GM19455 (cell line): Measurements from ENCODE around the gene THRAP3.

Experiments
- ATAC-seq: cut with Tn5 transposase; IDR thresholded peaks from one replicate; pipeline ENCODE4 v1.9.1; 2021; ENCODE audit not compliant: unreplicated experiment

THRAP3 gene

GRCh38 chr1:36297062-36297461 lies 72.8 kb downstream of the THRAP3 start:
- no peak for ATAC-seq

- no peak for ATAC-seq
These were observed 74.4 kb downstream of the THRAP3 start for GRCh38 chr1:36298640-36299039.

- ATAC-seq: no peak
These were observed 76.3 kb downstream of the THRAP3 start for GRCh38 chr1:36300526-36300925.

- no peak for ATAC-seq
These were observed 77.0 kb downstream of the THRAP3 start for GRCh38 chr1:36301220-36301619.

- ATAC-seq: no peak
These were observed 79.0 kb downstream of the THRAP3 start for GRCh38 chr1:36303244-36303643.

GRCh38 chr1:36303650-36304360 lies 79.6 kb downstream of the THRAP3 start:
- no peak for ATAC-seq

- no peak for ATAC-seq
These were observed 80.3 kb downstream of the THRAP3 start for GRCh38 chr1:36304521-36304920.

- no peak for ATAC-seq
These were observed 81.0 kb downstream of the THRAP3 start for GRCh38 chr1:36304970-36305914.

GRCh38 chr1:36305915-36306209 lies 81.6 kb downstream of the THRAP3 start:
- no peak for ATAC-seq

GRCh38 chr1:36306210-36306901 lies 82.1 kb downstream of the THRAP3 start, which contains the start of gene SH3D21:
TSS of gene SH3D21 (plus strand) at chr1:36306368. CDS start at chr1:36306421, 53 bp downstream.
- peak; percentile 33 for ATAC-seq

- peak; percentile 98 for ATAC-seq
These were observed 82.7 kb downstream of the THRAP3 start for GRCh38 chr1:36306902-36307456.

GRCh38 chr1:36307601-36308330 lies 83.5 kb downstream of the THRAP3 start:
- no peak for ATAC-seq

- no peak for ATAC-seq
These were observed 85.2 kb downstream of the THRAP3 start for GRCh38 chr1:36309397-36309796.

GRCh38 chr1:36320291-36320761 lies 96.1 kb downstream of the THRAP3 start:
- no peak for ATAC-seq

GRCh38 chr1:36320767-36321118 lies 96.5 kb downstream of the THRAP3 start:
- ATAC-seq: no peak

GRCh38 chr1:36321119-36321951 lies 97.1 kb downstream of the THRAP3 start:
- no peak for ATAC-seq

GRCh38 chr1:36322041-36322785 lies 98.0 kb downstream of the THRAP3 start:
- ATAC-seq: no peak

- no peak for ATAC-seq
These were observed 98.8 kb downstream of the THRAP3 start for GRCh38 chr1:36322786-36323635.
